ENCODE measurements around the gene SLC38A10.

SLC38A10 gene

DNA sequence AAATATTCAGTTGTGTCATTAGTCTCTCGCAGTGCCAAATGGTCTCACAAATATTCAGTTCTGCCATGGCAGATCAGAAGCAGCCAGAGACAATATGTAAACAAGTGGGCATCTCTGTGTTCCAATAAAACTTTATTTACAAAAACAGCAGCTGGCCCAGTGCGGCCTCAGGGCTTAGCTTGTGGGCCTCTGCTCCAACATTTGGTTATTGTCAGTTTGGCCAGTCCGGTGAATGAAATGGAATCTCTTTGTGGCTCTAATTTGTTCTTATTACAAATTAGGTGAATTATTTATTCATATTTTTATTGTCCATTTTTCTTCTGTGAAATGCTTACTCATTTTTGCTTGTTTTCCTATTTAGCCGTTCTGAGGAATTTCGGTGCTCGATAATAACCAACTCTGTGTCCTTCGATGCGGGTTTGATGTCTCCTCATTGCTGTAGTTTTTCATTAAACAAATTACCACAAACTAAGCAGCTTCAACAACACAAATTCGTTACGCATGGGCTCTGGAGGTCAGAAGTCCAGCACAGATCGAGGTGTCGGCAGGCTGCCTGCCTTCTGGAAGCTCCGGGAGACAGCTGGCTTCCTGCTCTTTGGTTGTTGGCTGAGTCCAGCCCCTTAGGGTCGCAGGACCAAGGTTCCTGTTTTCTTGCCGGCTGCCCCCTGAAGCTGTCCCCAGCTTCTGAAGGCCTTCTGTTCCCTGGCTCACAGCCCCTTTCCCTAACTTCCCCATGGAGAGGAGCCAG lies 4.1 kb upstream of the SLC38A10 start:
- TF ChIP-seq, protein P1, sequence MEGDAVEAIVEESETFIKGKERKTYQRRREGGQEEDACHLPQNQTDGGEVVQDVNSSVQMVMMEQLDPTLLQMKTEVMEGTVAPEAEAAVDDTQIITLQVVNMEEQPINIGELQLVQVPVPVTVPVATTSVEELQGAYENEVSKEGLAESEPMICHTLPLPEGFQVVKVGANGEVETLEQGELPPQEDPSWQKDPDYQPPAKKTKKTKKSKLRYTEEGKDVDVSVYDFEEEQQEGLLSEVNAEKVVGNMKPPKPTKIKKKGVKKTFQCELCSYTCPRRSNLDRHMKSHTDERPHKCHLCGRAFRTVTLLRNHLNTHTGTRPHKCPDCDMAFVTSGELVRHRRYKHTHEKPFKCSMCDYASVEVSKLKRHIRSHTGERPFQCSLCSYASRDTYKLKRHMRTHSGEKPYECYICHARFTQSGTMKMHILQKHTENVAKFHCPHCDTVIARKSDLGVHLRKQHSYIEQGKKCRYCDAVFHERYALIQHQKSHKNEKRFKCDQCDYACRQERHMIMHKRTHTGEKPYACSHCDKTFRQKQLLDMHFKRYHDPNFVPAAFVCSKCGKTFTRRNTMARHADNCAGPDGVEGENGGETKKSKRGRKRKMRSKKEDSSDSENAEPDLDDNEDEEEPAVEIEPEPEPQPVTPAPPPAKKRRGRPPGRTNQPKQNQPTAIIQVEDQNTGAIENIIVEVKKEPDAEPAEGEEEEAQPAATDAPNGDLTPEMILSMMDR (conservative IDR thresholded peaks at IDR 0.05): no peak
- 0 out of 2 replicates have a peak, but pooled peaks have one; percentile 17 for TF ChIP-seq ZFX (IDR thresholded peaks at IDR 0.05)
- peak overlapping the region; percentile 64 for H3K27ac ChIP-seq

DNA sequence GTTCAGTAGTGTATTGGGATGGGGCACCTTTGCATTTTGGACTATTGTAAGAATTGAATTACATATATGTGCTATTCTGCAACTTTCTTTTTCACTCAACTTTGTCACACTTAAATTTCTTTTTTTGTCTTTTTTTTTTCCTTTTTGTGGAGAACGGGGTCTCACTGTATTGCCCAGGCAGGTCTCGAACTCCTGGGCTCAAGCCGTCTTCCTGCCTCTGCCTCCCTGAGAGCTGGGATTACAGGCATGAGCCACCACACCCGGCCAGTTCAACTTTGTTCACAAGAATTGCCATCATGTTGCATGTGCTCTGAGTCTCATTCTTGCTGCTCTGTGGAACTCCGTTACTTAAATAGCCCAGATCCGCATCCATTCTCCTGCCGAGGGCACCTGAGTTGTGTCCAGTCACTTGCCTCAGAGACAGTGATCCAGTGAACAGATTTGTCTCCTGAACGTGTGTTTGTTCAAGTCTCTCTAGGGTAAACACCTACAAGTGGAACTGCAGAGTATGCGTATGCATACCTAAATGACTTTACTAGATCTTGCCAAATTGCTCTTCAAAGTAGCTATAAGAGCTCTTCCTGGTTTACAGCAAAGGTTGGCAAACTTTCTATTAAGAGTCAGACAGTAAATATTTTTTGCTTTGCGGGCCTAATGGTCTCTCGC lies 3.4 kb upstream of the SLC38A10 start:
- TF ChIP-seq, protein P1 (conservative IDR thresholded peaks at IDR 0.05): no peak
- no peak for TF ChIP-seq ZFX (IDR thresholded peaks at IDR 0.05)
- H3K27ac ChIP-seq: peak overlapping the region; percentile 64

DNA sequence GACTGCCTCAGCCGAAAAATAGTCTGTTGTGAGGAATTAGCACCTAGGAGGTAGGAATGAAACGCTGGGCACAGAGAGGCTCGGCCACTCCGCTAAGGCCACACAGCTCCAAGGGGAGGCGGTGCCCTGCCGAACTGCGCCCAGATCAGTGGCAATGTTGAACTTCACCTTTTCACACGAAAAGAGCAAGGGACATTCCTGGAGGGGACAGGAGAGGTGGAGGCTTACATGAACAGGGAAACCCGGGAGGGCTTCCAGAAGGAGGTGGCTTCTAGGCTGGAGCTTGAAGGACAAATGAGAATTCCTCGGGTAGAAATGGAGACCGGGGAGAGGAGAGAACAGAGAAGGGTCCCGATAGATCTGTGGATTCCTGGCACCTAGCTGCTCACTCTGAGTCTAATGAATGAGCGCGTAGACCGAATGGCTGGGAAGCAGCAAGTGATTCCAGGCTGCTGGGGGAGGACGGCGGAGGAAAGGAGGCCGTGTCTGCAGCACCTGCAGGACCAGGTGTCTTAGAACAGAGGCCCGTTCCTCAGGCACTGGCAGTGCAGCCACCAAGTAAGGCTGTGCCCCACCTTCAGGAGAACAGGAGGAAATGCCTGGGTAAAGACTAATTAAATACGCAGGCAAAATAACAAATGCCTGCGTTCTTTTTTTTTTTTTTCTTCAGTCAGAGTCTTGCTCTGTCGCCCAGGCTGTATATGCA lies 722 bp upstream of the SLC38A10 start:
- H3K27ac ChIP-seq: peak overlapping the region; percentile 87
- no peak for TF ChIP-seq ZFX (IDR thresholded peaks at IDR 0.05)
- TF ChIP-seq, protein P1 (conservative IDR thresholded peaks at IDR 0.05): no peak; the same call in 1 of the 2 replicates

DNA sequence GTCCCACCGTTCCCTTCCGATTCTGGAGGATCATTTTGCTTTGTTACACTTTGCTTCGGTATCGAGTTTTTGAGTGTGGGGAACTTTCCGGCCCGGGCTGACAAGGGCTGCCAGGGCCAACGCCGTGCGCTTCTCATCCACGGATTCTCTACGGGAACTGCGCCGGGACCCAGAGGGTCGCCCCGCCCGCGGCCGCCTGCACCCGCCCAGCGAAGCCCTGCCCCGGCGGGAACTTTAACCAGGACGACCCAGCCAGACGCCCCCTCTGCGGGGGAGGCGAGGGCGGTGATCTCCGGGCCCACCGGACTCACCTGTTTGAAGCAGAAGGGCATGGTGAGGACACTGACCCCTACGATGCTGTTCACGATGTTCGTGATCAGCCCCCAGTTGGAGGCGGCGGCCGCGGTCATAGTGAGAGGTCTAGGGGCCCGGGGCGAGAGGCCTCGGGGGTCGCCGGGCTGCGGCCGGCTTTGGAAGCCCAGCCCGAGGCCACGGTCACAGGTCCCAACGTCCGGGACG lies 536 bp downstream of the SLC38A10 start:
- peak overlapping the region; percentile 87 for H3K27ac ChIP-seq
- no peak for TF ChIP-seq ZFX (IDR thresholded peaks at IDR 0.05)
- TF ChIP-seq, protein P1 (conservative IDR thresholded peaks at IDR 0.05): no peak

DNA sequence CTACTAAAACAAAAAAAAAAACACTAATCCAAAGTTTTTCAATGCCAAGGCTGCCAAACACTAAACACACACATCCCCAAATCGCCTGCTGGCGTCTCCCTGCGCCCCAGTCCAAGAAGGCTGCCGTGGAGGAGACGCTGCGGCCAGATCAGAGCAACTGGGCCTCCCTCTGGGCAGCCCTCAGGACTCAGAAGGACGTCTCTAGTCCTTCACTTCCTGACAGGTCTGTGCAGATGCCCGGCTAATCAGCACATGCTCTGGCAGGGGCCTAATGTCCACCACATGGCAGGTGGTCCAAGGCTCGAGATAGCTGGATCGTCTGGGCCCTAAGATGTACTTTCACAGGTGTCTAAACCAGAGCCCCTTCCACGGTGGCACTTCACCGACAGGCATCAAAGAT lies 2.7 kb downstream of the SLC38A10 start:
- no peak overlapping the region for H3K27ac ChIP-seq
- TF ChIP-seq ZFX (IDR thresholded peaks at IDR 0.05): no peak
- TF ChIP-seq, protein P1 (conservative IDR thresholded peaks at IDR 0.05): no peak

DNA sequence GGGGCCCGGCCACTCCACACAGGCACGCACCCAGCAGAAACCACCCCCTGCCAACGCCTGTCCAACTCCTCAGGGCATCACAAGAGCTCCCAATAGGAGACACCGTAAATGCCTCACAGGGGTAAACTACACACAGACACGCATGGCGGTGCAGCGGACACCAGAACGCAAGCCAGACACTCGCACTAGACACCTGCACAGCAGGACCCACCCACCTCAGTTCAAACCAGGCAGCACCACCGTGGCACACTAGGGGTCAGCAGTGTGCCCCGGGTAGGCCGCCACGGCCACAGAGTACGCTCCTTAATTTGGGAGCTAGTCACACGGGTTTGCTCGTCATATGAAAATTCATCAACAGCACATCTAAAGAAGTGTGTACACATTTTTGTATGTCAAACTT lies 3.4 kb downstream of the SLC38A10 start:
- no peak overlapping the region for H3K27ac ChIP-seq
- TF ChIP-seq, protein P1 (conservative IDR thresholded peaks at IDR 0.05): peak; percentile 75; the same call in 1 of the 2 replicates
- TF ChIP-seq ZFX (IDR thresholded peaks at IDR 0.05): no peak

Data from C4-2B (cell line).